GM12878 (cell line): ENCODE results near the gene PRKAG3.

Source experiments
- CTCF ChIP-seq, 3 experiments: IDR thresholded peaks in 2 of 3; conservative IDR thresholded peaks in 1 of 3; 2 replicates each; pipeline ENCODE4 v1.5.1; 2011; ENCODE audit warnings: low read depth in 3 of 3, low read length in 3 of 3, mild to moderate bottlenecking in 3 of 3, control low read depth in 2 of 3, moderate library complexity in 2 of 3, inconsistent platforms in 1 of 3, mixed read lengths in 1 of 3; ENCODE audit not compliant: control insufficient read depth in 2 of 3, insufficient read depth in 1 of 3; ENCODE audit errors: extremely low read depth in 1 of 3
- HDGF ChIP-seq: fragments of 450-650 bp; IDR thresholded peaks from 2 replicates; pipeline ENCODE4 v1.6.1; 2016; ENCODE audit warnings: antibody characterized with exemption
- PBX3 ChIP-seq: IDR thresholded peaks from 2 replicates; pipeline ENCODE4 v1.6.1; 2011; ENCODE audit warnings: mild to moderate bottlenecking, low read depth, low read length, moderate library complexity; ENCODE audit not compliant: insufficient replicate concordance
- POLR2A ChIP-seq: IDR thresholded peaks from 2 replicates; pipeline ENCODE4 v1.6.1; 2011; ENCODE audit warnings: low read depth, mild to moderate bottlenecking, low read length
- RAD21 ChIP-seq: IDR thresholded peaks from 2 replicates; pipeline ENCODE4 v1.6.1; 2011; ENCODE audit warnings: mild to moderate bottlenecking, low read depth, low read length, moderate library complexity; ENCODE audit not compliant: insufficient read depth
- SP1 ChIP-seq: IDR thresholded peaks from one replicate; pipeline ENCODE4 v1.6.1; 2011; ENCODE audit warnings: low read depth, low read length
- USF1 ChIP-seq: IDR thresholded peaks from 2 replicates; pipeline ENCODE4 v1.6.1; 2011; ENCODE audit warnings: borderline replicate concordance, low read depth, mild to moderate bottlenecking, moderate library complexity, mixed read lengths, low read length; ENCODE audit not compliant: insufficient read depth; ENCODE audit errors: extremely low read length
- ZBED1 ChIP-seq: IDR thresholded peaks from 2 replicates; pipeline ENCODE4 v1.6.1; 2016; ENCODE audit warnings: borderline replicate concordance

GRCh38 chr2:218813771-218814460 lies 17.7 kb downstream of the PRKAG3 start:
- TF ChIP-seq HDGF (no peak), CTCF (IDR thresholded peaks at IDR 0.05 in 2 of 3, conservative IDR thresholded peaks at IDR 0.05 in 1 of 3; ENCODE audit: control insufficient read depth in 2 of 3, extremely low read depth in 1 of 3, insufficient read depth in 1 of 3, low read depth in 3 of 3, low read length in 3 of 3) (no peak), USF1 (no peak), SP1 (no peak), POLR2A (no peak), ZBED1 (no peak), RAD21 (no peak), PBX3 (no peak)
